Osteoblast (primary cell): Measurements from ENCODE around the gene KBTBD4. TPM values are rescaled to one million over a fixed set of nuclear protein-coding genes. Genes with fewer than 3 reads are reported as not detected.
A peak's percentile ranks its signal among the peaks of the same experiment; 100 is the strongest.

Experiments
- DNase-seq: peaks from one replicate; pipeline ENCODE4 v3.0.0; 2011; ENCODE audit warnings: low spot score, mixed read lengths; ENCODE audit not compliant: insufficient read length; ENCODE audit errors: missing footprints
- H2AFZ ChIP-seq: 2 replicates; pipeline ENCODE4 v1.6.0; 2011; ENCODE audit warnings: mild to moderate bottlenecking, low read length
- H3K27ac ChIP-seq: 2 replicates; pipeline ENCODE4 v1.5.1; 2011; ENCODE audit warnings: mild to moderate bottlenecking, low read depth, low read length, moderate library complexity
- H3K27me3 ChIP-seq: 2 replicates; pipeline ENCODE4 v1.6.0; 2012; ENCODE audit warnings: mild to moderate bottlenecking, control low read depth, inconsistent platforms, low read length, moderate library complexity; ENCODE audit not compliant: insufficient read depth
- H3K36me3 ChIP-seq: 2 replicates; pipeline ENCODE4 v1.5.1; 2011; ENCODE audit warnings: mild to moderate bottlenecking, low read length, control low read depth, moderate library complexity; ENCODE audit not compliant: insufficient read depth
- H3K4me1 ChIP-seq: 2 replicates; pipeline ENCODE4 v1.5.1; 2011; ENCODE audit warnings: mild to moderate bottlenecking, low read length, control low read depth, moderate library complexity; ENCODE audit not compliant: insufficient read depth
- H3K4me2 ChIP-seq: 2 replicates; pipeline ENCODE4 v1.6.0; 2011; ENCODE audit warnings: mild to moderate bottlenecking, low read length; ENCODE audit not compliant: insufficient read depth
- H3K4me3 ChIP-seq: fragments of 200-600 bp; sonication (generic); 3 replicates; pipeline ENCODE4 v1.5.1; 2012; ENCODE audit warnings: mild to moderate bottlenecking, low read length, inconsistent platforms; ENCODE audit not compliant: insufficient read depth
- H3K79me2 ChIP-seq: 2 replicates; pipeline ENCODE4 v1.6.0; 2012; ENCODE audit warnings: mild to moderate bottlenecking, low read length, control low read depth, inconsistent platforms; ENCODE audit not compliant: insufficient read depth
- H3K9me3 ChIP-seq: 2 replicates; pipeline ENCODE4 v1.5.1; 2011; ENCODE audit warnings: low read depth, low read length, control low read depth
- H4K20me1 ChIP-seq: 2 replicates; pipeline ENCODE4 v1.6.0; 2012; ENCODE audit warnings: mild to moderate bottlenecking, low read length, control low read depth; ENCODE audit not compliant: insufficient read depth
- total RNA-seq: library from RNA; depleted of rRNA; stranded (reverse); fragments of >200 nt; gene quantifications from 2 replicates; pipeline ENCODE4 v1.2.3, GENCODE V29; 2012
- TF ChIP-seq, protein P1 (sequence below): IDR thresholded peaks from 2 replicates; pipeline ENCODE4 v1.5.1; 2011; ENCODE audit warnings: mild to moderate bottlenecking, low read depth, low read length, moderate library complexity; ENCODE audit errors: extremely low read depth

Gene KBTBD4
- total RNA-seq, 1 donor: 26.8 TPM

GRCh38 chr11:47587723-47588326, 9.1 kb upstream of the KBTBD4 start:
- Histone ChIP-seq H3K4me2 (no peak overlapping the region), H3K9me3 (no peaks in the 10 kb centered on the region), H4K20me1 (no peaks in the 10 kb centered on the region), H3K4me3 (no peak overlapping the region), H2AFZ (no peak overlapping the region), H3K27me3 (peaks cover 23% of the 10 kb centered on the region), H3K27ac (no peak overlapping the region), H3K4me1 (no peaks in the 10 kb centered on the region), H3K36me3 (peaks cover 16% of the 10 kb centered on the region), H3K79me2 (no peaks in the 10 kb centered on the region)
- DNase-seq: peak; percentile 84
- TF ChIP-seq, protein P1, sequence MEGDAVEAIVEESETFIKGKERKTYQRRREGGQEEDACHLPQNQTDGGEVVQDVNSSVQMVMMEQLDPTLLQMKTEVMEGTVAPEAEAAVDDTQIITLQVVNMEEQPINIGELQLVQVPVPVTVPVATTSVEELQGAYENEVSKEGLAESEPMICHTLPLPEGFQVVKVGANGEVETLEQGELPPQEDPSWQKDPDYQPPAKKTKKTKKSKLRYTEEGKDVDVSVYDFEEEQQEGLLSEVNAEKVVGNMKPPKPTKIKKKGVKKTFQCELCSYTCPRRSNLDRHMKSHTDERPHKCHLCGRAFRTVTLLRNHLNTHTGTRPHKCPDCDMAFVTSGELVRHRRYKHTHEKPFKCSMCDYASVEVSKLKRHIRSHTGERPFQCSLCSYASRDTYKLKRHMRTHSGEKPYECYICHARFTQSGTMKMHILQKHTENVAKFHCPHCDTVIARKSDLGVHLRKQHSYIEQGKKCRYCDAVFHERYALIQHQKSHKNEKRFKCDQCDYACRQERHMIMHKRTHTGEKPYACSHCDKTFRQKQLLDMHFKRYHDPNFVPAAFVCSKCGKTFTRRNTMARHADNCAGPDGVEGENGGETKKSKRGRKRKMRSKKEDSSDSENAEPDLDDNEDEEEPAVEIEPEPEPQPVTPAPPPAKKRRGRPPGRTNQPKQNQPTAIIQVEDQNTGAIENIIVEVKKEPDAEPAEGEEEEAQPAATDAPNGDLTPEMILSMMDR: no peak

GRCh38 chr11:47587039-47587716, 8.4 kb upstream of the KBTBD4 start:
- TF ChIP-seq, protein P1: no peak
- Histone ChIP-seq H3K79me2 (no peaks in the 10 kb centered on the region), H2AFZ (no peak overlapping the region), H3K4me1 (no peaks in the 10 kb centered on the region), H3K27ac (no peak overlapping the region), H3K27me3 (peaks cover 17% of the 10 kb centered on the region), H4K20me1 (no peaks in the 10 kb centered on the region), H3K9me3 (no peaks in the 10 kb centered on the region), H3K36me3 (peaks cover 23% of the 10 kb centered on the region), H3K4me2 (no peak overlapping the region), H3K4me3 (no peak overlapping the region)
- peak; percentile 62 for DNase-seq

- no peak within 1 kb of the TSS for H3K4me2 ChIP-seq
- H3K9me3 ChIP-seq: no peaks in the 10 kb centered on the region
- peaks cover 13% of the 10 kb centered on the region for H3K27me3 ChIP-seq
- peak; percentile 81 for DNase-seq
- H3K79me2 ChIP-seq: peaks cover 2% of the 10 kb centered on the region
- H3K4me1 ChIP-seq: no peaks in the 10 kb centered on the region
- H2AFZ ChIP-seq: no peak within 1 kb of the TSS
- H3K27ac ChIP-seq: no peak within 1 kb of the TSS
- TF ChIP-seq, protein P1: no peak
- peaks cover 32% of the 10 kb centered on the region for H3K36me3 ChIP-seq
- H3K4me3 ChIP-seq: no peak within 1 kb of the TSS
- no peaks in the 10 kb centered on the region for H4K20me1 ChIP-seq
These were observed 7.5 kb upstream of the KBTBD4 start, which contains the start of gene FAM180B for GRCh38 chr11:47586098-47586855. FAM180B (plus strand) TSS chr11:47586678; CDS start chr11:47586769, 91 bp downstream.

- no peak for DNase-seq
- TF ChIP-seq, protein P1: no peak
- Histone ChIP-seq H3K4me2 (no peak overlapping the region), H3K27ac (no peak overlapping the region), H3K79me2 (peaks cover 22% of the 10 kb centered on the region), H3K4me3 (no peak overlapping the region), H2AFZ (no peak overlapping the region), H3K4me1 (peaks cover 10% of the 10 kb centered on the region), H3K27me3 (no peaks in the 10 kb centered on the region), H3K36me3 (peaks cover 42% of the 10 kb centered on the region), H4K20me1 (no peaks in the 10 kb centered on the region), H3K9me3 (no peaks in the 10 kb centered on the region)
These were observed 5.1 kb upstream of the KBTBD4 start for GRCh38 chr11:47583844-47584243.
